Measurements from ENCODE around the gene MICAL3.

- TF ChIP-seq, protein P1, sequence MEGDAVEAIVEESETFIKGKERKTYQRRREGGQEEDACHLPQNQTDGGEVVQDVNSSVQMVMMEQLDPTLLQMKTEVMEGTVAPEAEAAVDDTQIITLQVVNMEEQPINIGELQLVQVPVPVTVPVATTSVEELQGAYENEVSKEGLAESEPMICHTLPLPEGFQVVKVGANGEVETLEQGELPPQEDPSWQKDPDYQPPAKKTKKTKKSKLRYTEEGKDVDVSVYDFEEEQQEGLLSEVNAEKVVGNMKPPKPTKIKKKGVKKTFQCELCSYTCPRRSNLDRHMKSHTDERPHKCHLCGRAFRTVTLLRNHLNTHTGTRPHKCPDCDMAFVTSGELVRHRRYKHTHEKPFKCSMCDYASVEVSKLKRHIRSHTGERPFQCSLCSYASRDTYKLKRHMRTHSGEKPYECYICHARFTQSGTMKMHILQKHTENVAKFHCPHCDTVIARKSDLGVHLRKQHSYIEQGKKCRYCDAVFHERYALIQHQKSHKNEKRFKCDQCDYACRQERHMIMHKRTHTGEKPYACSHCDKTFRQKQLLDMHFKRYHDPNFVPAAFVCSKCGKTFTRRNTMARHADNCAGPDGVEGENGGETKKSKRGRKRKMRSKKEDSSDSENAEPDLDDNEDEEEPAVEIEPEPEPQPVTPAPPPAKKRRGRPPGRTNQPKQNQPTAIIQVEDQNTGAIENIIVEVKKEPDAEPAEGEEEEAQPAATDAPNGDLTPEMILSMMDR (IDR thresholded peaks at IDR 0.05; ENCODE audit: low read length), result no peak
- no peak for TF ChIP-seq EZH2 (IDR thresholded peaks at IDR 0.05; ENCODE audit: borderline replicate concordance, low read length)
These were observed 16.2 kb downstream of the MICAL3 start for GRCh38 chr22:18008136-18008535.
